GM12872 (cell line): ENCODE results near the gene OGFOD3.

ENCODE experiments used
- TF ChIP-seq, protein P1 (sequence below): IDR thresholded peaks from 3 replicates; pipeline ENCODE4 v1.5.1; 2011; ENCODE audit warnings: low read depth, mild to moderate bottlenecking, low read length, moderate library complexity; ENCODE audit not compliant: insufficient read depth

The OGFOD3 gene

DNA sequence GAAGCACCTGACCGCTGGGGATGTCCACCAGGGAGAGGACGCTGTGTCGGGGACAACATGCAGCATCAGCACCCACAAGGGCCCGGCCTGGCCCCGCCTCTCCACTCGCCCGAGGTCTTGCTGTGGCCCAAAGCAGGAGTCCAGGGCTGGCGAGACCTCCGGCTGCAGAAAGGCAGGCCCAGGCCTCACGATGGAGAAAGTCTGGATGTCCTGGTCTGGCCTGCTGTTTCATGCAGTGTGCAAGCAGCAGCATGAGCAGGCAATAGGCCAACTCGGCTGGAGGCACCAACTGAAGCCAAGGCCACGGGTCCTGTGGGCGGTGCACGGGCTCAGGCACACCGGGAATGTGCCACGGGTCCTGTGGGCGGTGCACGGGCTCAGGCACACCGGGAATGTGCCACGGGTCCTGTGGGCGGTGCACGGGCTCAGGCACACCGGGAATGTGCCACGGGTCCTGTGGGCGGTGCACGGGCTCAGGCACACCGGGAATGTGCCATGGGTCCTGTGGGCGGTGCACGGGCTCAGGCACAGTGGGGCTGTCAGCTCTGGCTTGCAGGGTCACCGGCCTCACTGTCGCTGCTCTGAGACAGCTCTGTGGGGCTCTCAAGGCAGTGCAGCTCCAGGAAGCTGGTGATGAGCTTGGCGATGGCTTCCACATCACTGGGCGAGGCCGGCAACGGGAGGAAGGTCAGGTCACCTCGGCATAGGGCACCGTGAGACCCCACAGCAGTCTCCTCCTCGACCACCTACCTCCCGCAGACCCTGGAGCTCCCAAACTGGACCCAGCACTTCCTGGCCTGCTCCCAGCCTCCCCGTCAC, 25.3 kb upstream of the OGFOD3 start:
- TF ChIP-seq, protein P1, sequence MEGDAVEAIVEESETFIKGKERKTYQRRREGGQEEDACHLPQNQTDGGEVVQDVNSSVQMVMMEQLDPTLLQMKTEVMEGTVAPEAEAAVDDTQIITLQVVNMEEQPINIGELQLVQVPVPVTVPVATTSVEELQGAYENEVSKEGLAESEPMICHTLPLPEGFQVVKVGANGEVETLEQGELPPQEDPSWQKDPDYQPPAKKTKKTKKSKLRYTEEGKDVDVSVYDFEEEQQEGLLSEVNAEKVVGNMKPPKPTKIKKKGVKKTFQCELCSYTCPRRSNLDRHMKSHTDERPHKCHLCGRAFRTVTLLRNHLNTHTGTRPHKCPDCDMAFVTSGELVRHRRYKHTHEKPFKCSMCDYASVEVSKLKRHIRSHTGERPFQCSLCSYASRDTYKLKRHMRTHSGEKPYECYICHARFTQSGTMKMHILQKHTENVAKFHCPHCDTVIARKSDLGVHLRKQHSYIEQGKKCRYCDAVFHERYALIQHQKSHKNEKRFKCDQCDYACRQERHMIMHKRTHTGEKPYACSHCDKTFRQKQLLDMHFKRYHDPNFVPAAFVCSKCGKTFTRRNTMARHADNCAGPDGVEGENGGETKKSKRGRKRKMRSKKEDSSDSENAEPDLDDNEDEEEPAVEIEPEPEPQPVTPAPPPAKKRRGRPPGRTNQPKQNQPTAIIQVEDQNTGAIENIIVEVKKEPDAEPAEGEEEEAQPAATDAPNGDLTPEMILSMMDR, result no peak

DNA sequence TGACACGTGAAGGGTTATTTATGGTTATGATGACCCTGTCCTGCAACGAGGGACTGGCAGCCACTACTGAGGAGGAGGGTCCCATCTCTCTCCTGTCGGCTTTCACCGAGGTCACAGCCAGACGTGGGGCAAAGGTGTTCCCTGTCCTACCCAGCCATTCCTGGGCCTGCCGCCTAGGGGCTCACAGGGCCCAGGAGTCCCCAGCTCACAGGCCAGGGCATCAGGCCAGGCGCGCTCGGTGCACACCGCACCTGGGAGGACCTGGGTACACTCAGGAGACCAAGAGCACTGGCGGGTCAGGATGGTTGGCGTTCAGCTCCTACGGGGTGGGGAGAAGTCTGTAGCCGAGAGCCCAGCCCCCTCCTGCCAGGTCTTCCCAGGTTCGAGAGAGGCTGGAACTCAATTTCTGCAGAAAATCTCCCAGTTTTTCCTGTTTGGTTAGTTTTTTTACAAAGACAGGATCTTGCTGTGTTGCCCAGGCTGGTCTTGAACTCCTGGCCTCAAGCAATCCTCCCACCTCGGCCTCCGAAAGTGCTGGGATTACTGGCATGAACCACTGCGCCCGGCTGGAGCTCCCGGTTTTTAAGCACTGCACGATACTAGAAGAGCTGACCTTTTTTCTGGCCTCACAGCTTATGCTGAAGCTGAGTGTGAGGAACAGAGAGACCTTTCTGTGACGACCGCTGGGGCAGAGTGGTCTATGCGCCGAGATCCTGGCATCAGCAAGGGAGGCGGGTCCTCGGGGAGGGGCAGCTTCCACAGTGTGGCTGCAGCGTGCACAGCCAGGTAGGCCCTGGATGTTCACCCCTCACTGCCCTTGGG, 24.5 kb upstream of the OGFOD3 start:
- TF ChIP-seq, protein P1, result no peak

DNA sequence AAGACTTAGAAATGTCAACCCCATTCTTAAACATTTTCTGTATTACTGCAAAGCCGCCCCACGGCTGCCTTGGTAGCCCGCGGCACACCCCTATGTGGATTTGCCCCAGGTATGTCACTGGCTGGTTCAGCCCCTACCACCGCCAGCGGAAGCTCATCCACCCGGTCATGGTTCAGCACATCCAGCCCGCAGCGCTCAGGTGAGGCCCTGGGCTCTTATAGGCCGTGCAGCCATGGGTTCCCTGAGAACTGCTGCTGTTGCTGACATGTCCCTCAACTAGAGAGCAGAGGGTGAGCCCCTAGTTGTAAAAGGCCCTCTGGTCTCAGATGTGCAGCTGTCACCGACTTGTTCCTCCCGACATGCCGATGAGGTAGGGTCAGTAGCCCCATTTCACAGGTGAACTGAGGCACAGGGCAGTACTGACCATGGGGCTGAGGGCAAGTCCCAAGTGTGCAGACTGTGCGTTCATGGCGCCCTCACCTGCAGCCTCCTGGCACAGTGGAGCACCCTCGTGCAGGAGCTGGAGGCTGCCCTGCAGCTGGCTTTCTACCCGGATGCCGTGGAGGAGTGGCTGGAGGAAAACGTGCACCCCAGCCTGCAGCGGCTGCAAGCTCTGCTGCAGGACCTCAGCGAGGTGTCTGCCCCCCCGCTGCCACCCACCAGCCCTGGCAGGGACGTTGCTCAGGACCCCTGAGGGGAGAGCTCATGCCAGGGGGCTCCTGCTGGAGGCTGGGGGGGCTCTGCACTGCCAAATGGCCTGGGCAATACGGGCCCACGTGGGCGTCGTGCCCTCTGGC, 23.5 kb upstream of the OGFOD3 start:
- TF ChIP-seq, protein P1, result no peak

DNA sequence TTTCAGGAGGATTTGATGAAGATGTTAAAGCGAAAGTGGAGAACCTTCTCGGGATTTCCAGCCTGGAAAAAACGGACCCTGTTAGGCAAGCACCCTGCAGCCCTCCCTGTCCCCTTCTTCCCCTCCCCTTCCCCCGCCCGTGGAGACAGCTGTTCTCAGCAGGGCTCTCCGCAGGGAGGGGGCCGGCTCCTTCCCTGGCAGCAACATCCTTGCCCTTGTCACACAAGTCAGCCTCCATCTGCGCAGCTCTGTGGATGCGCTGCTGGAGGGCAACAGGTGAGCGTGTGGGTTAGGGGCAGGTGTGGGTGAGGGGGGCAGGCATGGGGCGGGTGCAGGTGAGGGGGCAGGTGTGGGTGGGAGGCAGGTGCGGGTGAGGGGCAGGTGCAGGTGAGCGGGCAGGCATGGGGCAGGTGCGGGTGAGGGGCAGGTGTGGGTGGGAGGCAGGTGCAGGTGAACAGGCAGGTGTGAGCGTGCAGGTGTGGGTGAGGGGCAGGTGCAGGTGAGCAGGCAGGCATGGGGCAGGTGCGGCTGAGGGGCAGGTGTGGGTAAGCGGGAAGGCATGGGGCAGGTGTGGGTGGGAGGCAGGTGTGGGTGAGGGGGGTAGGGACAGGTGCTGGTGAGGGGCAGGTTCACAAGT, 22.7 kb upstream of the OGFOD3 start:
- TF ChIP-seq, protein P1, result no peak

DNA sequence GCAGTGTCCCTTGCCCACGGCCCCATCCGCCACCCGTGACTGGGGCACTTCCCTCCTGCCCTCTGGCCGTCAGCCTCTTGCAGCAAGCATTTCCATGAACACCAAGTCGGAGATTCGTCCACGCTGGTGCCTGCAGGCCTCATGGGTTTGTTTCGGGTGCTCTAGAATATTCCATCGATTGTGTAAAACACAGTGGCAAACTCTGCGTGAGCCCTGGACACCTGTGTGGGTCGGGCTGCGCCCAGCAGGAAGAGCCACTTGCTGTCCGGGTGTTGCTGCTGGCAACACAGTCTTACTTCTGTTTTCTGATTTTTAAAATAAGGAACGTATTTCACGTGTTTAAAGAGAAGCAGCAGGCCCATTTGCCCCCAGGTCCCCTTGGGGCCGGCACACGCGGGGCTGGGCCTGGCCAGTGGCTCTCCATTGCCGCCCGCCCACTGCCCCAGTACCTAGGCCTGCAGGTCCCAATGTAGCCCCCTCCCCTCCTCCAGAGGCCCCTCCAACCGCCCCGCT, 22.1 kb upstream of the OGFOD3 start:
- TF ChIP-seq, protein P1, result no peak

DNA sequence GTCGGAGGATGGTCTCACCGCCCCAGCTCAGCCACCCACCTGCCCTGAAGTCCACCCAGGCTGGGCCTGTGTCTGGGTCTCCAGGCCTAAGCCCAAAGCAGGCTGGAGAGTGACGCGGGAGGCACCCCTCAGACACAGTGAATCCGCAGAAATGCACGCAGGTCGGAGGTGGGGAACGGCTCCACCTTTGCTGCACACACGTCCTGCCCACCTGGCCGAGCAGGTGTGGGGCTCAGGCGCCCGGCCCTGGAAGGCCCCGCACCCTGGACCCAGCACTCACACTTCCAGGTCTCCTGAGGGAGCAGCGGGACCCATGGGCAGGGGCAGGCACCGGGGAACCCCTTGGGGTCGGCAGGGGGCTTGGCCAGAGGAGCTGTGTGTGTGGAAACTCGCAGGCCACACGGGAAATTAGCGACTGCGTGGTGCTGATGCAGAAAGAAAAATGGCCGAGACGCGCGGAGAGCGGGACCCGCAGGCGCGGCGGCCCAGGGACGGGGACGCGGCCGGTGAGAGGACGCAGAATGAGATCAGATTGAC, 21.5 kb upstream of the OGFOD3 start:
- TF ChIP-seq, protein P1, result no peak
